ENCODE data around the gene GNAT3.

GNAT3 gene

GRCh38 chr7:80427218-80427617 lies 84.6 kb downstream of the GNAT3 start:
- Histone ChIP-seq H3K27me3 (no peaks in the 10 kb centered on the region), H3K4me3 (no peak overlapping the region), H3K9me3 (replicated peaks in 1 of 11) (no peaks in the 10 kb centered on the region), H4K20me1 (no peaks in the 10 kb centered on the region), H3K4me2 (no peak overlapping the region), H3K27ac (no peak overlapping the region), H3K4me1 (no peaks in the 10 kb centered on the region), H3K36me3 (no peaks in the 10 kb centered on the region), H3K9ac (no peak overlapping the region)
- TF ChIP-seq Cebpa-rat (IDR thresholded peaks at IDR 0.05) = no peak

GRCh38 chr7:80420876-80421275 lies 91.0 kb downstream of the GNAT3 start:
- H3K4me2 ChIP-seq = no peak overlapping the region
- no peaks in the 10 kb centered on the region for H3K27me3 ChIP-seq
- H3K27ac ChIP-seq = no peak overlapping the region
- no peak for TF ChIP-seq Cebpa-rat (IDR thresholded peaks at IDR 0.05)
- no peak overlapping the region for H3K4me3 ChIP-seq
- H4K20me1 ChIP-seq = no peaks in the 10 kb centered on the region
- no peaks in the 10 kb centered on the region for H3K9me3 ChIP-seq (replicated peaks in 1 of 11)
- no peaks in the 10 kb centered on the region for H3K36me3 ChIP-seq
- H3K4me1 ChIP-seq = no peaks in the 10 kb centered on the region
- no peak overlapping the region for H3K9ac ChIP-seq

GRCh38 chr7:80417211-80417793 lies 94.6 kb downstream of the GNAT3 start:
- Histone ChIP-seq H3K4me2 (no peak overlapping the region; a peak in 1 of 22 replicates), H3K36me3 (no peaks in the 10 kb centered on the region), H3K27ac (no peak overlapping the region), H4K20me1 (no peaks in the 10 kb centered on the region), H3K9ac (no peak overlapping the region), H3K27me3 (no peaks in the 10 kb centered on the region), H3K4me1 (no peaks in the 10 kb centered on the region), H3K9me3 (replicated peaks in 1 of 11) (no peaks in the 10 kb centered on the region), H3K4me3 (no peak overlapping the region)
- no peak for TF ChIP-seq Cebpa-rat (IDR thresholded peaks at IDR 0.05)

- Histone ChIP-seq H3K9ac (no peak overlapping the region), H3K27ac (no peak overlapping the region), H4K20me1 (no peaks in the 10 kb centered on the region), H3K4me3 (no peak overlapping the region), H3K4me2 (no peak overlapping the region), H3K36me3 (no peaks in the 10 kb centered on the region), H3K9me3 (replicated peaks in 1 of 11) (no peaks in the 10 kb centered on the region), H3K27me3 (no peaks in the 10 kb centered on the region), H3K4me1 (peaks cover 0 to 6% (median 0%) of the 10 kb centered on the region in 10 experiments; a peak in 5 of 20 replicates)
- TF ChIP-seq Cebpa-rat (IDR thresholded peaks at IDR 0.05) = no peak
Measured at GRCh38 chr7:80415522-80415921, 96.3 kb downstream of the GNAT3 start.

GRCh38 chr7:80415114-80415513 lies 96.8 kb downstream of the GNAT3 start:
- Histone ChIP-seq H3K27me3 (no peaks in the 10 kb centered on the region), H4K20me1 (no peaks in the 10 kb centered on the region), H3K27ac (no peak overlapping the region), H3K9me3 (replicated peaks in 1 of 11) (no peaks in the 10 kb centered on the region), H3K36me3 (no peaks in the 10 kb centered on the region), H3K4me3 (no peak overlapping the region), H3K4me1 (peaks cover 0 to 6% (median 0%) of the 10 kb centered on the region in 10 experiments; a peak in 5 of 20 replicates), H3K4me2 (no peak overlapping the region), H3K9ac (no peak overlapping the region)
- TF ChIP-seq Cebpa-rat (IDR thresholded peaks at IDR 0.05) = no peak

GRCh38 chr7:80414331-80414730 lies 97.5 kb downstream of the GNAT3 start:
- H3K36me3 ChIP-seq = no peaks in the 10 kb centered on the region
- H3K9me3 ChIP-seq (replicated peaks in 1 of 11) = no peaks in the 10 kb centered on the region
- H3K9ac ChIP-seq = no peak overlapping the region
- no peaks in the 10 kb centered on the region for H3K27me3 ChIP-seq
- H3K4me2 ChIP-seq = no peak overlapping the region
- no peak for TF ChIP-seq Cebpa-rat (IDR thresholded peaks at IDR 0.05)
- no peak overlapping the region for H3K4me3 ChIP-seq
- H3K4me1 ChIP-seq = peaks cover 0 to 6% (median 0%) of the 10 kb centered on the region in 10 experiments; a peak in 5 of 20 replicates
- H3K27ac ChIP-seq = no peak overlapping the region
- H4K20me1 ChIP-seq = no peaks in the 10 kb centered on the region

GRCh38 chr7:80413383-80413945 lies 98.4 kb downstream of the GNAT3 start:
- no peaks in the 10 kb centered on the region for H3K36me3 ChIP-seq
- H3K9me3 ChIP-seq (replicated peaks in 1 of 11) = no peaks in the 10 kb centered on the region
- no peak overlapping the region for H3K4me2 ChIP-seq
- no peak overlapping the region for H3K27ac ChIP-seq
- H3K9ac ChIP-seq = no peak overlapping the region
- no peaks in the 10 kb centered on the region for H3K27me3 ChIP-seq
- TF ChIP-seq Cebpa-rat (IDR thresholded peaks at IDR 0.05) = no peak
- no peaks in the 10 kb centered on the region for H4K20me1 ChIP-seq
- H3K4me1 ChIP-seq = peaks cover 0 to 6% (median 0%) of the 10 kb centered on the region in 10 experiments; a peak in 5 of 20 replicates
- no peak overlapping the region for H3K4me3 ChIP-seq

GRCh38 chr7:80412842-80413241 lies 99.0 kb downstream of the GNAT3 start:
- Histone ChIP-seq H3K4me3 (no peak overlapping the region), H3K27ac (no peak overlapping the region), H3K9me3 (replicated peaks in 1 of 11) (no peaks in the 10 kb centered on the region), H3K4me1 (peaks cover 0 to 6% (median 0%) of the 10 kb centered on the region in 10 experiments; a peak in 5 of 20 replicates), H3K4me2 (no peak overlapping the region), H3K9ac (no peak overlapping the region), H3K27me3 (no peaks in the 10 kb centered on the region), H3K36me3 (no peaks in the 10 kb centered on the region), H4K20me1 (no peaks in the 10 kb centered on the region)
- TF ChIP-seq Cebpa-rat (IDR thresholded peaks at IDR 0.05) = no peak

- Histone ChIP-seq H3K9ac (no peak overlapping the region), H3K4me3 (no peak overlapping the region), H4K20me1 (no peaks in the 10 kb centered on the region), H3K36me3 (no peaks in the 10 kb centered on the region), H3K4me2 (0 out of 22 replicates have a peak overlapping the region, but pooled peaks of 1 of the 11 experiments have one; percentile 9), H3K9me3 (replicated peaks in 1 of 11) (peaks cover 0 to 5% (median 0%) of the 10 kb centered on the region in 11 experiments; a peak in 1 of 22 replicates), H3K4me1 (peaks cover 0 to 6% (median 0%) of the 10 kb centered on the region in 10 experiments; a peak in 5 of 20 replicates), H3K27me3 (no peaks in the 10 kb centered on the region), H3K27ac (no peak overlapping the region)
- TF ChIP-seq Cebpa-rat (IDR thresholded peaks at IDR 0.05) = no peak
Measured at GRCh38 chr7:80411621-80412020, 100.2 kb downstream of the GNAT3 start.

GRCh38 chr7:80410081-80410480 lies 101.8 kb downstream of the GNAT3 start:
- Histone ChIP-seq H4K20me1 (no peaks in the 10 kb centered on the region), H3K9ac (no peak overlapping the region), H3K4me1 (peaks cover 0 to 6% (median 0%) of the 10 kb centered on the region in 10 experiments; a peak in 5 of 20 replicates), H3K36me3 (no peaks in the 10 kb centered on the region), H3K4me3 (no peak overlapping the region), H3K9me3 (replicated peaks in 1 of 11) (peaks cover 0 to 5% (median 0%) of the 10 kb centered on the region in 11 experiments; a peak in 1 of 22 replicates), H3K27me3 (no peaks in the 10 kb centered on the region), H3K4me2 (no peak overlapping the region), H3K27ac (no peak overlapping the region)
- no peak for TF ChIP-seq Cebpa-rat (IDR thresholded peaks at IDR 0.05)
